GM19193 (cell line): ENCODE results near the gene PFKL.

ENCODE experiments used
- POLR2A ChIP-seq: IDR thresholded peaks from 4 replicates; pipeline ENCODE4 v1.6.1; 2011; ENCODE audit not compliant: insufficient read depth, insufficient read length; ENCODE audit errors: extremely low read depth

The PFKL gene

DNA sequence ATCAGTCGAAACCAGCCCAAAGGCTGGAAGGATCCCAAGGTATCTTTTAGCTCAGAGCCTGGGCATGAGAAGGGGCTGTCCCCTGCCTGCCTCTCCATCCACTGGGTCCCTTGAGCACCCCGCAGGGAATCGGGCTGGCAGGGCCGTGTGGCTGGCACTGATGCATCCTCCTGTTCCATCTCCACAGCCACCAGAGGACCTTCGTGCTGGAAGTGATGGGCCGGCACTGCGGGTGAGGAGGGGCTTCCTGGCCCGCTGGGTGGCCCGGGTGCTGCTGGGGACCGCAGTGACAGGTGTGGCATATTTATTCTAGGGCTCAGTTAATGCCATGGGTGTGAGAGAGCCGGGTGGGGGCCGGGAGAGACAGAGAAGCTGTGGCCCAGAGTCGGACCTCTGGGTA is 13.6 kb downstream of the PFKL start:
- no peak for TF ChIP-seq POLR2A

DNA sequence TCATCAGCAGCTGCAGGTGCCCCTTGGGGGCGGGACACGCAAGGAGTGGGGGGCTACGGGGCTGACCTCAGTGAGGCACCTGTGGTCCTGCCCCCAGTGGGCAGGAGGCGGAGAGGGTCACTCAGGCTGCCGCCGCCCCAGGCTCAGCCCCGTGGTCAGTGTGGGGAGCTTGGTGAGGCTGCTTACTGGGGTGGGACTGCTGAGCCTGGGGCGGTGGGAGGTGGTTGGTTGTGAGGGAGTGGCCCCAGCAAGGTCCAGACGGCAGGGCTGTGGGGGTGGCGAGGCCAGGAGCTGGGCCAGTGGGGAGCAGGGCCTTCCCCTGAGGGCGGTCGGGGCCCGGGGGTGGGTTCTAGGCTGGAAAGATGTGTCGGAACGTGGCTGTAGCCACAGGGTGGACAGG is 14.3 kb downstream of the PFKL start:
- TF ChIP-seq POLR2A = no peak

DNA sequence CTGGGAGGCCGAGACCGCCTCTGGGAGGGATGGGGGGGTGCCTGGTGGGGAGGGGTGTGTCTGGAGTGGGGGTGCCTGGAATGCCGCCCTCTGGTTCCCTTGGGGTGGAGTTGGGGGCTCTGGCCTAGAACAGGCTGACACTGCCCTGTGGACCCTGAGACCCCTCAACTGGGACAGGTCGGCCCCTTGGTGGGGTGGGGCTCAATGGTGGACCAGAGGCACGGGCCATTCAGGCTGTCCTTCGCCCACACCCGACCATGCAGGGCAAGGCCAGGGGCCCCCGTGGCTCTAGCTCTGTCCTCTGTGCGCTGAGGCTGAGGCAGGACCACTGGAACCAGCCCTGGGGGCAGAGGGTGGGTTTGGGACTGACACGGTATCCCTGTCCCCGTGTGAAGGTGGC is 14.7 kb downstream of the PFKL start:
- TF ChIP-seq POLR2A = no peak

DNA sequence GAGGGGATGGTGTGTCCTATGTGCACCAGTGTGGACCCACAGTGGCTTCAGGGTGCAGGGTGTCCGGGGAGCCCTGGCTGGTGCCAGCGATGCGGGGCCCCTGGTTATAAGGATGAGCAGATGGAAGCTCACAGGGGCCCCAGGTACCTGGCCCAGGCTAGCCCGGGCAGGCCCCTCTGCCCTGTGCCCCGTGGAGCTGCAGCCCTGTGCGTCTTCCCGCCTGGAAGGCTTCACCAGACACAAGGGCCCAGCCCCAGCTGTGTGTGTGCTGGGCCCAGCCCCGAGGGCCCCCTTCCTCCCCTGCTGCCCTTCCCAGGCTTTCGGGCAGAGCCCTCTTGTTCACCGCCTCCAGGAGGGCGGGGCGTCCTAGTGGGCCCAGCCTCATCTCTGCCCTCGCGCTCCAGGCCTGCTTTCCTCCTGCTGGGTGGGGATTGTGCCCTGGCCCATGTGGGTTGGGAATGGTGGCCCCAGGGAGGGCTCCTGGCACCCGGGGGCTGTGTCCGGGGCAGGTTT is 15.9 kb downstream of the PFKL start:
- TF ChIP-seq POLR2A = no peak

DNA sequence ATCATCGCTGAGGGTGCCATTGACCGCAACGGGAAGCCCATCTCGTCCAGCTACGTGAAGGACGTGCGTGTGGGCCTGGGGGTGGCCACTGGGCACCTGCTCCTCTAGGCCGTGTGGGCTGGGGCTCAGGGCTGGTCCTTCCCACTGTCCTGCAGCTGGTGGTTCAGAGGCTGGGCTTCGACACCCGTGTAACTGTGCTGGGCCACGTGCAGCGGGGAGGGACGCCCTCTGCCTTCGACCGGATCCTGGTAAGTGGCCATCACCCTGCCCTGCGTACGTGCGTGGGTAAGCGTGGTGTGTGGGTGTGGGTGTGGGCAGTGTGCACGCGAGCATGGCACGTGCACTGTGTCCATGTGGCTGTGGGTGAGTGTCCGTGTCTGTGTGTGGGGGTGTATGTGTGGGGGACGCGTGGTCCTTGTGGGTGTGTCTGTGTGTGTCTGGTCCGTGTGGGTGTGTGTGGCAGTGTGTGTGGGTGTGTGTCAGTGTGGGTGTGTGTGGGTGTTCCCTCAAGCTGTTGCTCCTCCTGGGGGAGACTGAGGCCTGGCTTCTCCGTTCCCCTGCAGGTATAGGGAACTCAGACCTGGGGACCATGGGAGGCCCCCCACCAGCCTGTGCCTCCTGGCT is 16.5 kb downstream of the PFKL start:
- no peak for TF ChIP-seq POLR2A

DNA sequence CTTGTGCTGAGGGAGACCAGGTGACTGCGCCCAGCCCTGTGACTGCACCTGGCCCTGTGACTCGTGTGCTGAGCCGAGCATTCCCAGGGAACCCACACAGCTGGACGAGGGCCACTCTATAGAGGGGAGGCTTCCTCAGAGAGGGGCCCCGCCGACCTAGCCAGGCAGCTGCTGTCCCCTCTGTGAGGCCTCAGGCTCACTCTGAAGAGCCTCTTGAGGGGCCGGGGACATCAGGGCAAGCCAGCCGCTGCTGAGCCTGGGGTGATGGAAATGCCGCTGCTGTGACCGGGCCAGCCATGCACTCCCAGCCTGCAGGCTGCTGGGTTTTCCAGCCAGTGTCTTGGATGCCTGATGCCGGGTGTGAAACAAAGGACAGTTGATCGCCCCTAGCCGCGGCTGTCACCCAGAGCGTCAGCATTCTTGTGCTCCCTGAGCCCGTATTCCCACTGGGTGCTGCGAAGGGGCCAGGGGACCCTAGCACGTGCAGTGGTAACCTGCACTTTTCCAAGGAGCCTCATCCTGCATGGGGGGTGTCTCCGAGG is 17.5 kb downstream of the PFKL start:
- TF ChIP-seq POLR2A = no peak

DNA sequence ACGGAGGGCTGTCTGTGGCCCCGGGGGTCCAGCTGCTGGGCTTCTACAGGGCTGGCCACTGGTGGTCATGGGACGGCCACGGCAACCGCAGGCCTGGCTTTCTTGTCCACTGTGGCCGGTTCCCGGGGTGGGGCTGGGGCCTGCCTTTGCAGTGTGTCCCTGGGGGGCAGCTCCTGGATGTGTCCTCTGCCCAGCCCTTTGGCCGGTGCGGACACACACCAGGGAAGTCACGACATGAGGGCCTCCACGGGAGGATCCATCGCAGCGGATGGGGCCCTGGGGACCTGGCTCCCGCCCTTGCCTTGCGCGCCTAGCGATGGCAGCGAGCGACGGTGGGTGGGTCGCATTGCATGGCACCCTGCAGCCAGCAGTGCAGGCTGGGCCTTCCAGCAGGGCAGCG is 18.0 kb downstream of the PFKL start:
- no peak for TF ChIP-seq POLR2A

DNA sequence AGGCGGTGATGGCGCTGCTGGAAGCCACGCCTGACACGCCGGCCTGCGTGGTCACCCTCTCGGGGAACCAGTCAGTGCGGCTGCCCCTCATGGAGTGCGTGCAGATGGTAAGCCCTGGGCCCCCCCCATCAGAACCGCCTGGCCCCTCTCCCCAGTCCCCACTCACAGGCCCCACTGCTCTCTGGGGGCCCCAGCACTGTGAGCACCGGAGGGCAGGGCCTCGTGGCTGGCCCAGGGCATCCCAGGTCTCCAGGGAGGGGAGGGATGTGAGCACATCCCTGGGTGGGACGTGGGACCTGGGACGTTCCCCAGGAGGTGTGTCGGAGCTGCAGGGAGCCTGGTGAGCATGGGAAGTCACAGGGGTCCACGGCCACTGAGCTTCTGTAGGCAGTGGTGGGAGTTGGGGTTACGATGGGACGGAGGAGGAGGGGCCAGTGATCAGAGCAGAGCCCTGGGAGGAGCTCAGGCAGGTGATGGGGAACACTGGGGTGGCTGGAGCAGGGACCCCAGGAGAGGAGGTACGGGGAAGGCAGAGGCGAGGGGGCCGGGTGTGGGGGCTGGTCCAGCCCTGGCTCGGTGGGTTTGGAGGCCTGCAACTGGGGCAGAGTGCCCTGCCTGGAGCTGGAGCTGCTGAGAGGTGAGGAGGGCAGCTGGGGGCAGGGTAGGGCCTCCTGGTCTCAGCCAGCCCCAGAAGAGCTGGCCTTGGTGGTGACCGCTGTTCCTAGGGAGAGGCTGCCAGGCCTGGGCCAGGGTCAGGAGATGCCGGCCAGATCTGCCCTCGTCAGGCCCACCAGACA is 18.8 kb downstream of the PFKL start:
- no peak for TF ChIP-seq POLR2A

DNA sequence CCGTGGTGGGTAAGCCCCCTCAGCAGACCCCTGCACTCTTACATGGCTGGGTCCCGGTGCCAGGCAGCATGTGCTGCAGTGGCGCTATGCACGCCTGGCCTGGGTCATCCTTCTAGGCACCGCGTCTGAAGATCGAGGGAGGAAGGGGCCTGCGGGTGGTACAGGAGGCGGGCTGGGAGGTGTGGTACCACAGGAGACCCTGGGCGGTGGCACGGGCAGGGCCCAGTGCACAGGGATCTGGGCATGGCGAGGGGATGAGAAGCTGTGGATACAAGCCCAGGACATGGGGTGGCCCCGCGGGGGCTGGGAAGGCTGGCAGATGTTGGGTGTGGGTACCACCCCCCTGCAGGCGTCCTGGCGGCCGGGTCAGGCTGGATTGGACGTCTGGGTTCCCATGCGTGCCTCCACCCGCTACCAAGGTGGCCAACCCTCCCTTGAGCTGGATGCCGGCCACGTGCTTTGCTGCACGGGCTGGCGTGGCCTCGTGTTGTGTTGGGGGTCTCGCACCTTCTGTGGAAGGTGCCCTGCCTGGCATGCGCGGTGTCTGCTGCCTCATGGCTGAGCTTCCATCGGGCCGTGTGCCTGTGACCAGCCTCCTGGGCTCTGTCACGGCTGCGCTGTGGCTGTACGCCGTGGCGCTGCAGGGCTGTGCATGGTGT is 19.7 kb downstream of the PFKL start:
- no peak for TF ChIP-seq POLR2A

DNA sequence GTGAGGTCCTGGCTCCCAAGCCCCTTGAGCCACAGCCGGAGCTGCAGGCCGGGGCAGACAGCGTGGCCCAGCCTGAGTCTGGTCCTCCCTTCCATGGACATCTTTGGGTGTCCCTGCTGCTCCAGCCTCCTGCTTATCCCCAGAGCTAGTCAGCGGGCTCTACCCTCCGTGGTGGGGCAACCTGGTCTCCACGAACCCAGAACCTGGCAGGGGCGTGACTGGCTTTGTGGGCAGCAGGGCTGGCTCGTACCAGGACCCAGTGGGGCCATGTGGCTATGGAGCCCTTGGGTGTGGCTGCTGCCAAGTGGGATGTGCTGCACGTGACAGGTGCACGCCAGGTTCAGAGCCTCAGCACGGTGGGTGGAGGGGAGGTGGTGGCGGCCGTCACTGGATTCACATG is 21.0 kb downstream of the PFKL start:
- TF ChIP-seq POLR2A = no peak

DNA sequence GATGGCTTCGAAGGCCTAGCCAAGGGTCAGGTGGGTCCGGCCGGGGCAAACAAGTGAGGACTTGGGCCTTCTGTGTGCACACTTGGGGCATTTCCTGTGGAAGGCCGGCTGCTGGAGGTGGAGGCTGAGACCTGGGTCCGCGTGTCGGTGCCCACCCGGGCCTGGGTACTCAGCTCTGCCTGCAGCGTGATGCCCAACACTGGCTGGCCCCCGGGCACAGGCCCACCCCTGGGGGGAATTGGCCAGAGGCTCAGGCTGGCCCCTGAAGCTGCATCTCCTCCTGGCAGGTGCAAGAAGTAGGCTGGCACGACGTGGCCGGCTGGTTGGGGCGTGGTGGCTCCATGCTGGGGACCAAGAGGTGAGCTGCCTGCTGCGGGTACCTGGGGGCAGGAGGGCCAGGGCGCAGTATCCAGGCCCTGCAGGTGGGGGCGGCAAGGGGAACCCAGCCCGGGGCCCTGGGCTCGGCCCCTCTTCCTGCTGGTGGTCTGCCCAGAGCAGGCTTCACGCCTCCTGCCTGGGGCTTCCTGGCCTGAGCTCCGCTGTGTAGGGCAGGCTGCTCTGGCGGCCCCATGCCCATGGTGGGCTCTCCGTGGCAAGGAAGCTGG is 22.1 kb downstream of the PFKL start:
- TF ChIP-seq POLR2A = no peak

DNA sequence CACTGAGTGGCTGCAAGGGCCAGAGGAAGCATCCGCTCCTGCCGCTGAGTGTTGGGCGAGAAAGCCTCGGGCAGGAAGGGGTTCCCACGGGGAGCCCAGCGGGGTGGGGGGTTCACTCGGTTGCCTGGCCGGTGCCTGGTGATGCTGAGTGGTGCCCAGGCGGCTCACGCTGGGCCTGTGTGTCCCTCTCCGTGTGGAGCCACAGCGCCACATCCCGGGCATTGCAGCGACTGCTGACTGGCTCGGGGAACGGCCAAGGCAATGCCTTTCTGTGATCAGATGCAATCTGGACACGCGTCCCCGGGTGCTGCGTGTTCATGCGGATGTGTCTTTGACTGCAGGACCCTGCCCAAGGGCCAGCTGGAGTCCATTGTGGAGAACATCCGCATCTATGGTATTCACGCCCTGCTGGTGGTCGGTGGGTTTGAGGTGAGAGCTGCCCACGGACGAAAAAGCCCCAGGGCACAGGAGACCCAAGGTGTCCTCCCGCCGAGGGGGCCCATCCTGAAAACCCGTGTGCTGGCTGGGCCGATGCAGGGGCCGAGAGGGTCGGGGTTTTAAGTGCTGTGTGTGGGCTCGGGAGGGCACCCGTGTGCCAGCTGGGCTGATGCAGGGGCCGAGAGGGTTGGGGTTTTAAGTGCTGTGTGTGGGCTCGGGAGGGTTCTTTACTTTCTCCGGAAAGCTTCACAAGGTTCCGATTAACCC is 22.9 kb downstream of the PFKL start:
- no peak for TF ChIP-seq POLR2A

DNA sequence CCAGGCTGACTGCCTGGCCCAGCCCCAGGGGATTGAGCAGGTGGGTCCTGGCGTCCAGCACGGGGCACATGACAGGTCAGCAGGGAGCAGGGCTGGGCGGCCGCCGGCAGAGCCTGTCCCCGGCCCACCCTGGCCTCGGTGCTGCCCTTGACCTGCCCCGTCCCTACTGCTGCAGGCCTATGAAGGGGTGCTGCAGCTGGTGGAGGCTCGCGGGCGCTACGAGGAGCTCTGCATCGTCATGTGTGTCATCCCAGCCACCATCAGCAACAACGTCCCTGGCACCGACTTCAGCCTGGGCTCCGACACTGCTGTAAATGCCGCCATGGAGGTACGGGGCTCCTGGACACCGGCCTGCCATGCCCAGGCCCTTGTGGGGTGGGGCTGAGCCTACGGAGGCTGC is 23.7 kb downstream of the PFKL start:
- no peak for TF ChIP-seq POLR2A

DNA sequence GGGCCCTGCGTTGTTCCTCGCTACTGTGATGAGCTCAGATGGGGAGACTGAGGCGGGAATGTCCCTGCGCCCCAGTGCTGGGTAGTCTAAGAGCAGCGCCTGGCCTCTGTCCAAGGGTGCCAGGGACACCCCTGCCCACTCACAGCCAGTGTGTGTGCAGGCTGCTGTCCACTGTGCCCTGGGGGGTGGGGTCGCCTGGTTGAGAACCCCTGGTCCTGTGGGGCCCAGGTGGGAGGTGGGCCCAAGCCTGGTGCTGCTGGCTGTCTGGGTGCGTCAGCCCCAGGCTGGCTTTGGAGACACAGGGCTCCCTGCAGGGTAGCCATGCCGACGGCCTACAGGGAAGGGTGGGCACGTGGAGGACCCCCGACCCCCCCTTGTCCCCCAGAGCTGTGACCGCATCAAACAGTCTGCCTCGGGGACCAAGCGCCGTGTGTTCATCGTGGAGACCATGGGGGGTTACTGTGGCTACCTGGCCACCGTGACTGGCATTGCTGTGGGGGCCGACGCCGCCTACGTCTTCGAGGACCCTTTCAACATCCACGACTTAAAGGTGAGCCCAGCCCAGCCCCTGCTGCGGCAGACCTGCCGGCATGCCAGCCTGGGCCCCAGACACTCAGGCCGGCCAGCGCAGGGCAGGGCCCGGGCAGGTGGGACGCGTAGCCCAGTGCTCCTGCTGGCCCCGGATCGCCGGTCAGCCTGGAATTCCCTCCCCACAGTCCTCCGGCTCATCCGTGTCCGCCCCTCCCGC is 24.4 kb downstream of the PFKL start:
- TF ChIP-seq POLR2A = no peak

DNA sequence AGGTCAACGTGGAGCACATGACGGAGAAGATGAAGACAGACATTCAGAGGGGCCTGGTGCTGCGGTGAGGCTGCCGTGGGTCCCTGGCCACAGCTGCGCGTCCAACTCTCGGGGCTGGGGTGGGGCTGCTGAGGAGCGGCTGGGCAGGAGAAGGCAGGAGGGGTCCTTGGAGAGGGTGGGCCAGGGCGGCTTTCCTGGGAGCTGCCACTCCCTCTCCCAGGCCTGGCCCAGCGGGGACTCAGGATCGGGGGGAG is 24.9 kb downstream of the PFKL start:
- TF ChIP-seq POLR2A = no peak
